ENCODE measurements around the gene ZNF587. TPM values are rescaled to one million over a fixed set of nuclear protein-coding genes. Genes with fewer than 3 reads are reported as not detected.
A peak's percentile ranks its signal among the peaks of the same experiment; 100 is the strongest.
"Not testable (repeated sequence)": the region's sequence is repeated elsewhere in the genome, so short reads cannot be mapped to it uniquely, and the experiment has no call there.

Gene ZNF587
- total RNA-seq, 2 experiments from 2014 or later = 32.0 to 34.6 TPM

DNA sequence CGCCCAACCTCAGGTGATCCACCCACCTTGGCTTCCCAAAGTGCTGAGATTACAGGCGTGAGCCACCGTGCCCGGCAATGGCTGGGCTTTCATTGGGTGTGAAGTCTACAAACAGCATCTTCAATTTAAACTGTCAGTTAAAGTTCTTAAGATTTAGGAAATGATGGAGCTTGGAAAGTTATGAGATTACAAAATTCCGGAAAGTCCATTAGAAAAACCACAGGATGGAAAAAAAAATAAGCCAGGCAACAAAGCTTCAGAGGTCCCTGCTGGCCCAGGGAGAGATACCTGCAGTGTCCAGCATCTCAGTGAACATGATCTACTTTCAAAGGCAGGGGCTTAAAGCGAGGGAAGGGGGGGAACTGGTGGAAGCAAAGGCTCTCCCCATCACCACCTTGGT is 24.1 kb upstream of the ZNF587 start:
- H3K27me3 Mint-ChIP-seq (ENCODE audit: low read depth) = no peaks in the 10 kb centered on the region
- DNase-seq (no peak), ATAC-seq (no peak)
- POLR2A ChIA-PET = no interaction called here
- CTCF ChIA-PET = no interaction called here
- no peaks in the 10 kb centered on the region for H3K9me3 Mint-ChIP-seq (ENCODE audit: insufficient read depth)
- H3K36me3 Mint-ChIP-seq (ENCODE audit: low read depth) = peaks cover 66% of the 10 kb centered on the region
- H3K4me3 Mint-ChIP-seq = no peak overlapping the region
- H3K27ac Mint-ChIP-seq = no peak overlapping the region
- peaks cover 36% of the 10 kb centered on the region for H3K4me1 Mint-ChIP-seq (ENCODE audit: low read depth)

DNA sequence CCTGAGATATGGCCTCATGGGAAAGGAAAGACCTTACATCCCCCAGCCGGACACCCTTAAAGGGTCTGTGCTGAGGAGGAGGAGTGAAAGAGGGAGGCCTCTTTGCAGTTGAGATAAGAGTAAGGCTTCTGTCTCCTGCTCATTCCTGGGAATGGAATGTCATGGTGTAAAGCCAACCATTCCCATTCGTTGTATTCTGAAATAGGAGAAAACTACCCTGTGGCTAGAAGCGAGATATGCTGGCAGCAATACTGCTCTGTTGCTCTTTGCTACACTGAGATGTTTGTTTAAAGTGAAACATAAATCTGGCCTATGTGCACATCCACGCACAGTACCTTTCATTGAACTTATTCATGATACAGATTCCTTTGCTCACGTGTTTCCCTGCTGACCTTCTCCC is 20.3 kb upstream of the ZNF587 start:
- peak overlapping the region; percentile 44 for H3K27ac Mint-ChIP-seq
- H3K9me3 Mint-ChIP-seq (ENCODE audit: insufficient read depth) = no peaks in the 10 kb centered on the region
- peaks cover 54% of the 10 kb centered on the region for H3K36me3 Mint-ChIP-seq (ENCODE audit: low read depth)
- ATAC-seq (no peak), DNase-seq (no peak)
- no peak overlapping the region for H3K4me3 Mint-ChIP-seq
- peaks cover 7% of the 10 kb centered on the region for H3K4me1 Mint-ChIP-seq (ENCODE audit: low read depth)
- no peaks in the 10 kb centered on the region for H3K27me3 Mint-ChIP-seq (ENCODE audit: low read depth)
- ChIA-PET CTCF (no interaction called here), POLR2A (no interaction called here)

DNA sequence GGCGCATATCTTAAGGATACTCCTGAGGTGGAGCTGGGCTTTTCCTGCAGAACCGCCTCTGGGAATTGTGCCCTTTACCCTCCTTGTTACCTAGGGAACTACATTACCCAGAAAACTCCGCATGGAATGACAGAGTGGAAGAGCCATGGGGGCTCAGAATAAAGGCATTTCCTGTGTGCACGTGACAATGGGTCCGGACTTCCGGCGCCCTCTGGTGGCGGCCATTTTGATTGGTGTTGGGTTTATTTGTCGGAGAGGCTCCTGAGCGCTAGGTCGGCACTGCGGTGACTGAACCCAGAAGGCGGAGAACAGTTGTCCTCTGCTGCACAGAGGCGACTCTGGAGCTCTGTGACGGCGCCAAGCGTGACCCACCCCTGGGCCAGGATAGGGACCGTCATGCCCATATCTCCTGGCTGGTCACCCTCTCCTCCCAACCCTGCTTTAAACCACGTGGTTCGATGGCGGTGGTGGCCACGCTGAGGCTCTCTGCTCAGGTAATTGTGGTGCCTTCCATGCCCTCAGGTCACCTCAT is 19.5 kb upstream of the ZNF587 start, which contains the start of gene ZNF587B:
ZNF587B (plus strand) TSS at position 229 of the 532 bp plus-strand sequence; CDS start at position 459, 230 bp downstream.
- Mint-ChIP-seq H3K36me3 (ENCODE audit: low read depth) (peaks cover 49% of the 10 kb centered on the region), H3K9me3 (ENCODE audit: insufficient read depth) (no peaks in the 10 kb centered on the region), H3K27me3 (ENCODE audit: low read depth) (no peaks in the 10 kb centered on the region), H3K4me3 (no peak within 1 kb of the TSS), H3K27ac (peak within 1 kb of the TSS; percentile 44), H3K4me1 (ENCODE audit: low read depth) (peaks cover 4% of the 10 kb centered on the region)
- ChIA-PET CTCF (no interaction called here), POLR2A (no interaction called here)
- ATAC-seq = no peak
- peak; percentile 40 for DNase-seq

DNA sequence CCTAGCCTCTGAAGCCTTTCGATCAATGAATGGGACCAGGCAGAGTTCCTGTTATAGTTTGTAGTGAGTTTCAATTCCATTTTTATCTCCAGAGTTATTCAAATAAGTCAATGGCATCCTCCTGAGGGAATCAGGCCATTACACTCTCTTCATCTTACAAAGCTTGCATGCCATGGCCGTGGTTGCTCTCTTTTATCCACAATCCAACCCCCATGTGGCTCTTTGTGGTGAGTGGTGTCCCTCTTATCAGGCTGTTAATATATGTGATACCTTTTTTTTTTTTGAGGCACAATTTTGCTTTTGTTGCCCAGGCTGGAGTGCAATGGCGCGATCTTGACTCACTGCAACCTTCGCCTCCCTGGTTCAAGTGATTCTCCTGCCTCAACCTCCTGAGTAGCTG is 12.7 kb upstream of the ZNF587 start:
- peaks cover 18% of the 10 kb centered on the region for H3K4me1 Mint-ChIP-seq (ENCODE audit: low read depth)
- H3K27me3 Mint-ChIP-seq (ENCODE audit: low read depth); ATAC-seq; H3K27ac Mint-ChIP-seq; H3K4me3 Mint-ChIP-seq; POLR2A ChIA-PET; CTCF ChIA-PET; H3K9me3 Mint-ChIP-seq (ENCODE audit: insufficient read depth); DNase-seq: not testable (repeated sequence)
- peaks cover 41% of the 10 kb centered on the region for H3K36me3 Mint-ChIP-seq (ENCODE audit: low read depth)

DNA sequence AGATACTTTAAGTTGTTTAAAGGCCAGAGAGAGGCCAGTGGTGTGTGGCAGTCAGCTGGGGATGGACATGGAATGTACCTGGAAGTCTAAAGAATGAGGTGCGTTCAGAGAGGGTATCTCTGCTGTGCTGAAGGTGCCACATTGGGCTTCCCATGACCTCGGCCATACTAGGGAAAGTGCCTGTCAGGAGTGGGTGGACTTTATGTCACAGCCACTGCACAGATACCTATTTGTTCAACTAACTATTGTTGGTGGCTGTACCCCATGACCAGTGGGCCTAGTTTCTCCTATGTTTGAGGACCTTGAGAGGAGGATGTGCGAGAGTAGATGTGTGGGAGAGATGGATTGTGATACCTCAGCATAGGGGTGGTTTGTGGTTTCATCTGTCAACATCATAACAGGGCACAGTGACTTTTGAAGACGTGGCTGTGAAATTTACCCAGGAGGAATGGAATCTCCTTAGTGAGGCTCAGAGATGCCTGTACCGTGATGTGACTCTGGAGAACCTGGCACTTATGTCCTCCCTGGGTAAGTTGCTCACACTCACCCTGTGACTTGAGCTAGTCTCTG is 11.0 kb upstream of the ZNF587 start:
- POLR2A ChIA-PET = not testable (repeated sequence)
- peak overlapping the region; percentile 23 for H3K27ac Mint-ChIP-seq

DNA sequence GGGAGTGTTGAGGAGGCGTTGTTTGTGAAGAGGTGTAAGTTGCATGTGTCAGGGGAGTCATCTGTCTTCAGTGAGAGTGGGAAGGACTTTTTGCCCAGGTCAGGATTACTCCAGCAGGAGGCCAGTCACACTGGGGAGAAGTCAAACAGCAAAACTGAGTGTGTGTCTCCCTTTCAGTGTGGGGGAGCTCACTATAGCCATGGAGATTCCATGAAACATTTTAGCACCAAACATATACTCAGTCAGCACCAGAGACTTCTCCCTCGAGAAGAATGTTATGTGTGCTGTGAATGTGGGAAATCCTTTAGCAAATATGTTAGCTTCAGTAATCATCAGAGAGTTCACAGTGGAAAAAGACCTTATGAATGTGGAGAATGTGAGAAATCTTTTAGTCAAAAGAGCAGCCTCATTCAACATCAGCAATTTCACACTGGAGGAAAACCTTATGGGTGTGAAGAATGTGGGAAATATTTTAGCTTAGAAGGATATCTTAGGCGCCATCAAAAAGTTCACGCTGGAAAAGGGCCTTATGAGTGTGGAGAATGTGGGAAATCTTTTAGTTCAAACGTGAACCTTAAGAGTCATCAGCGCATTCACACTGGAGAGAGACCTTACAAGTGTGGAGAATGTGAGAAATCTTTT is 8.4 kb upstream of the ZNF587 start:
- H3K9me3 Mint-ChIP-seq (ENCODE audit: insufficient read depth) = no peaks in the 10 kb centered on the region
- no peak for DNase-seq
- H3K4me1 Mint-ChIP-seq (ENCODE audit: low read depth) = peaks cover 18% of the 10 kb centered on the region
- ChIA-PET CTCF (no interaction called here), POLR2A (no interaction called here)
- no peak for ATAC-seq
- H3K4me3 Mint-ChIP-seq = no peak overlapping the region
- no peak overlapping the region for H3K27ac Mint-ChIP-seq
- peaks cover 67% of the 10 kb centered on the region for H3K36me3 Mint-ChIP-seq (ENCODE audit: low read depth)
- H3K27me3 Mint-ChIP-seq (ENCODE audit: low read depth) = no peaks in the 10 kb centered on the region

More for the DNA sequence above, 11.0 kb upstream of the ZNF587 start:
- peaks cover 50% of the 10 kb centered on the region for H3K36me3 Mint-ChIP-seq (ENCODE audit: low read depth)
- H3K4me3 Mint-ChIP-seq; DNase-seq; CTCF ChIA-PET; ATAC-seq; H3K9me3 Mint-ChIP-seq (ENCODE audit: insufficient read depth); H3K27me3 Mint-ChIP-seq (ENCODE audit: low read depth): not testable (repeated sequence)
- peaks cover 18% of the 10 kb centered on the region for H3K4me1 Mint-ChIP-seq (ENCODE audit: low read depth)

DNA sequence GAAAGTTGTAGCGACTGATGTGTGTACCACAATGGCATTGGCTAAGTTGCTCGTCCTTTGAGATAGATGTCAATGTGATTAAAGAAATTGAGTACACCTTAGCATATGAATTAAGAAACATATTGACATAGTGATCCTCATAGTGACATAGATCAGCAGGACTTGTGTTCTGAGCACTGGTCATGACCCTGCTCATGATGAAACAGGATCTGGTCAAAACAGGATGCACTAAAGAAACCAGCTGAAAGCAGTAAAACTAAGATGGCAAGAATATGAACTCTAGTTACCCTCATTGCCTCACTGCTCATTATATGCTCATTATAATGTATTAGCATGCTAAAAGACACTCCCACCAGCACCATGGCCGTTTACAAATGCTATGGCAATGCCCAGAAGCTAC is 2.5 kb upstream of the ZNF587 start:
- Mint-ChIP-seq H3K36me3 (ENCODE audit: low read depth) (peaks cover 57% of the 10 kb centered on the region), H3K4me1 (ENCODE audit: low read depth) (peaks cover 29% of the 10 kb centered on the region), H3K27ac (peak overlapping the region; percentile 7)
- H3K27me3 Mint-ChIP-seq (ENCODE audit: low read depth); DNase-seq; H3K4me3 Mint-ChIP-seq; ATAC-seq; CTCF ChIA-PET; H3K9me3 Mint-ChIP-seq (ENCODE audit: insufficient read depth): not testable (repeated sequence)
- POLR2A ChIA-PET = interaction anchor here (0.6 kb wide), 1 partner anchor 15 kb away, joined by 4 read pairs; no protein-coding TSS in a partner anchor

DNA sequence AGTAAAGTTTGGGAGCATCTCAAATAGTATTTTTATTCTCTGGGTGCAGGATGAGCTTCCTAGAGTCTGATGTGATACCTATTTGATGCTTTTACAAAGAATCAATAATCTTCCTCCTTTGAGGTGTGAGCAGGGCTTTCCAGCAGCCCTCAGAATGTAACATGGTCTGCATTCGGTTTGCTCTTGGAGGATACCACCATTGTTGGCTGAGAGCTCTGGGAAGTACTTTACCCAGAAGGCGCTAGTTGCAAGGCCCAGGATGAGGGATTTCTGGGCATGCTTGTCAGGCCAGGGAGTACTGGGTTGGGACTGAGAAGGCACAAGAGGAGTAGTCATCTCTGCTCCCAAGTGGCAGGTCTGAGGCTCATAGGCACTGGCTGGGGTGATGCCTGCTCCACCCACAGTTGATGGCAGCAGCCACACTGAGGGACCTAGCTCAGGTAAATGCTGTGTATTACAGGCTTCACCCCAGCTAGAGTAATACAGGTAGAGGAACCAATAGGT is 445 bp upstream of the ZNF587 start:
- H3K27me3 Mint-ChIP-seq (ENCODE audit: low read depth); ATAC-seq; H3K9me3 Mint-ChIP-seq (ENCODE audit: insufficient read depth); DNase-seq: not testable (repeated sequence)
- Mint-ChIP-seq H3K4me1 (ENCODE audit: low read depth) (peaks cover 29% of the 10 kb centered on the region), H3K36me3 (ENCODE audit: low read depth) (peaks cover 59% of the 10 kb centered on the region), H3K4me3 (peak overlapping the region; percentile 91), H3K27ac (peak overlapping the region; percentile 94)
- ChIA-PET CTCF (interaction anchor here (1.0 kb wide), 1 partner anchor 167 kb away, joined by 3 read pairs; the partner anchor contains the start of gene ZNF551), POLR2A (interaction anchor here (0.6 to 1.1 kb wide), 3 partner anchors 9 to 30 kb away, joined by 3 to 5 read pairs (median 4); no protein-coding TSS in a partner anchor)

DNA sequence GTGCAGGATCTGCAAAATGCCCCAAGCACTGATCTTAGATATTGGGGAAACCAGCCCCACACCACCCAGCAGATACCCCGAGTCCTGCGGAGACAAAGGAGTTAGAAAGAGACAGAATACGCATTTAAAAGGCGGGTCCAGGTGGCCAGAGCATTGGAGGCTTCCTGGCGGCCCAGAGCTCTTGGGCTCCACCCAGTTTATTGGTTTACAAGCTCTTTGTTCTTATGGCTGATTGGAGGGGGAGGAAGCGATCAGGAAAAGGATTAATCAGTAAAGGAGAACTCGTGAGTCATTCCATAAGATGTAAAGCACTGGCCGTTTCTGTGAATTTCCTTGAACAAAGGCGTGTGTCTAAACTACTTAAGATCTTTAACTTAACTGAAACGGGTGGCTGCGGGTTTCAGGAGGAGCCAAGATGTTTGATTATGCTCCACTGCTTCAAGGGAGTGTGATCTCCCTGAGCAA is 926 bp downstream of the ZNF587 start:
- H3K27me3 Mint-ChIP-seq (ENCODE audit: low read depth) = no peaks in the 10 kb centered on the region
- H3K4me1 Mint-ChIP-seq (ENCODE audit: low read depth) = peaks cover 30% of the 10 kb centered on the region
- DNase-seq (peak; percentile 24), ATAC-seq (no peak)
- H3K36me3 Mint-ChIP-seq (ENCODE audit: low read depth) = peaks cover 59% of the 10 kb centered on the region
- ChIA-PET CTCF (no interaction called here), POLR2A (interaction anchor here (0.6 to 1.4 kb wide), 2 partner anchors 81 to 103 kb away, joined by 3 to 4 read pairs; partner anchors contain the start of gene ZNF586)
- H3K27ac Mint-ChIP-seq = peak overlapping the region; percentile 94
- peak overlapping the region; percentile 91 for H3K4me3 Mint-ChIP-seq
- H3K9me3 Mint-ChIP-seq (ENCODE audit: insufficient read depth) = no peaks in the 10 kb centered on the region

DNA sequence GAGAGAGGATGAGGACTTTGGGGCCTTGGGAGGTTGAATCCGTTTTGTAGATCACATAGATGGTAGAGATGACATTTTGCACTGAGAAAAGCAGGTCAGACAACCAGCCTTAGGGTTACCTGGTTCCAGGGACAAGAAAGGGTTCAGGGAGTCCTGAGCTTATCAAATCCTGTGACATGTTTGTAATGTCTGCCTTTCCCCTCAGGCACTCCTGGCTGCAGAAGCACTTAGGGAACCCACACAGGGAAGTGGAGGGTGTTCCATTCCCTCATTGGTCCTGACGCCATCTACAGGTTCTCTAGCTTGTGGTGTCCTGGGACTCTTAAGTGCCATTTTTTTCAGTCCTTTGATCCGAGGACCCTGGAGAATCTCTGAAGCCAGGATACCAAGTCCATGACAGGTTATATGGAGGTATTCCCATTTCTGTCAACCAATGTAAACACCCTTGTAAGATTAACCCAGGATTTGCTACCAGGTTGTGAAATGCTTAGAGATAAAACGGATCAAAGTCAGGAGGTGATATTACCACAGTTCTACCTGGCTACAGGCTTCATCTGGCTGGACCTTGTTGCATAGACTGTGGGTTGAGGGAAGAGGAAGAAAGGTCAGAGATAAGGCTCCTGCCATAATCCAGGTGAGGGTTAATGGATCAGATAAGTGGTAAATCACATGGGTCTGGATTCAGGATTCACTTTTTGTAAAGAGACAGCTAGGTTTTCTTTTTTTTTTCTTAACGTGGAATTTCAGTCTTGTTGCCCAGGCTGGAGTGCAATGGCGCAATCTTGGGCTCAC is 2.3 kb downstream of the ZNF587 start:
- ATAC-seq; H3K27me3 Mint-ChIP-seq (ENCODE audit: low read depth); H3K9me3 Mint-ChIP-seq (ENCODE audit: insufficient read depth); H3K27ac Mint-ChIP-seq; CTCF ChIA-PET; DNase-seq: not testable (repeated sequence)
- Mint-ChIP-seq H3K36me3 (ENCODE audit: low read depth) (peaks cover 64% of the 10 kb centered on the region), H3K4me1 (ENCODE audit: low read depth) (peaks cover 30% of the 10 kb centered on the region), H3K4me3 (peak overlapping the region; percentile 4)
- POLR2A ChIA-PET = interaction anchor here (1.4 kb wide), 1 partner anchor 105 kb away, joined by 4 read pairs; no protein-coding TSS in a partner anchor

DNA sequence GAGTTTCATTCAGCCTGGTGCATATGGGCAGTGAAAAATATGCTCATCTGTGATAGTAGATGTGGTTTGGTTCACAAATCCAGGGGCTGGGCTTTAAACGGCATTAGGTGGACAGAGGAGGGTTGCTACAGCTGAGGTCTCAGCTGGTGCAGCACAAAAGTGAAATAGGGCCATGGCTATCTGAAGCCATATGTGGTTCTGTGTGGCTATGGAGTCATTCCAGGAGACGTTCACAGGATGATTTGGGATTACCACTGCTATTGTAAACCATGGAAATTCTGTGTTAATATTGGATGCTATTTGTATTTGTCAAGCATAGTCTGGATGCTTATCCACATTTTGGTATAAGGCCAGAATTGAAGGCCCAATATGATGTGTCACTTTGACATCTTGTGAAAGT is 4.5 kb downstream of the ZNF587 start:
- DNase-seq; H3K27me3 Mint-ChIP-seq (ENCODE audit: low read depth); POLR2A ChIA-PET; ATAC-seq; H3K9me3 Mint-ChIP-seq (ENCODE audit: insufficient read depth); H3K27ac Mint-ChIP-seq; CTCF ChIA-PET; H3K4me3 Mint-ChIP-seq: not testable (repeated sequence)
- peaks cover 74% of the 10 kb centered on the region for H3K36me3 Mint-ChIP-seq (ENCODE audit: low read depth)
- H3K4me1 Mint-ChIP-seq (ENCODE audit: low read depth) = peaks cover 24% of the 10 kb centered on the region

Measured in activated CD8-positive, alpha-beta T cell treated with anti-CD3 and anti-CD28 coated beads, Interleukin-2, amount 10 ng/mL, durations not matched to agents 7 days and 5 days (primary cell).